Measurements from ENCODE around the gene KLHL11.

DNA sequence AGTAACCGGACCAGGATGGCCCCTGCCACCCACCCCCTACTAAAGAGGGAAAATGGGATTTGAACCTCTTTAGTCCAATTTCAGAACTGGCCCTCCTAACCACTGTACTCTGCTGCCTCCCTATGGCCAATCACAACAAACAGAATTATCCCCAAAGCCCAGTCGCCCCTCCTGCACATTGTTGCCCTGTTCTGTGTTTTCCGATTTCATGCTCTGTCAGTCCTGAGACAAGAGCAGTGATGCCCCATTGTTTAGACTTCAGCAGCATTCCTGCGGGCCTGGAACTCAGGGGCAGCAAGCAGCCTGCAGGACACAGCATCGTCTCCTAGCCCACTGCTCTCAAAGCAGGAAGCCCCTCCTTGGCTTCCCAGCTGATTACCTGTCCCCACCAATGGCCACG, 20.5 kb upstream of the KLHL11 start:
- TF ChIP-seq HNF4G (IDR thresholded peaks at IDR 0.05) = no peak
- no peak for TF ChIP-seq TAF1 (conservative IDR thresholded peaks at IDR 0.05)
- TF ChIP-seq SP1 (IDR thresholded peaks at IDR 0.05) = no peak
- TF ChIP-seq, protein P1, sequence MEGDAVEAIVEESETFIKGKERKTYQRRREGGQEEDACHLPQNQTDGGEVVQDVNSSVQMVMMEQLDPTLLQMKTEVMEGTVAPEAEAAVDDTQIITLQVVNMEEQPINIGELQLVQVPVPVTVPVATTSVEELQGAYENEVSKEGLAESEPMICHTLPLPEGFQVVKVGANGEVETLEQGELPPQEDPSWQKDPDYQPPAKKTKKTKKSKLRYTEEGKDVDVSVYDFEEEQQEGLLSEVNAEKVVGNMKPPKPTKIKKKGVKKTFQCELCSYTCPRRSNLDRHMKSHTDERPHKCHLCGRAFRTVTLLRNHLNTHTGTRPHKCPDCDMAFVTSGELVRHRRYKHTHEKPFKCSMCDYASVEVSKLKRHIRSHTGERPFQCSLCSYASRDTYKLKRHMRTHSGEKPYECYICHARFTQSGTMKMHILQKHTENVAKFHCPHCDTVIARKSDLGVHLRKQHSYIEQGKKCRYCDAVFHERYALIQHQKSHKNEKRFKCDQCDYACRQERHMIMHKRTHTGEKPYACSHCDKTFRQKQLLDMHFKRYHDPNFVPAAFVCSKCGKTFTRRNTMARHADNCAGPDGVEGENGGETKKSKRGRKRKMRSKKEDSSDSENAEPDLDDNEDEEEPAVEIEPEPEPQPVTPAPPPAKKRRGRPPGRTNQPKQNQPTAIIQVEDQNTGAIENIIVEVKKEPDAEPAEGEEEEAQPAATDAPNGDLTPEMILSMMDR (IDR thresholded peaks at IDR 0.05; ENCODE audit: low read depth, low read length, missing input control) = peak; percentile 33

All from liver (tissue), 3 donors.